ENCODE measurements around the gene SLFN14.

DNA sequence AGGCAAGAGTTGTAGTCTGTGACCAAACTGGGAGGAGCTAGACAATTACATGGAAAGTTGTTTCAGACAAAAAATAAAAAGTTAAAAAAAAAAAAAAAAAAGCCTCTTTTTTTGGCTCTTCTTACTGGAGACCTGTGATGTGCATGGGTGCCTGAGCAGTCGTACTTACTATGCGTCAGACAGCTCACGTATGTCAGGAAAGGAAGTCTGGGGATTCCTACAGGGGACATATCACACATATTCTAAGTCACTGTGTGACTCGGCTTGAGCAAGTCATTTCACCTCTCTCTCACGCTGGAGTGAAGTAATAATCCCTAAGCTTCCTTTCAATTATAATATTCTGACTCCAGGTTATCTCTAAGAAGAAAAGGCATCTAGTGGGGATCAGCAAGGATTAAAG lies 6.0 kb downstream of the SLFN14 start:
- no peak for TF ChIP-seq EZH2phosphoT487 (IDR thresholded peaks at IDR 0.05; ENCODE audit: low read depth)
- TF ChIP-seq, protein P1, sequence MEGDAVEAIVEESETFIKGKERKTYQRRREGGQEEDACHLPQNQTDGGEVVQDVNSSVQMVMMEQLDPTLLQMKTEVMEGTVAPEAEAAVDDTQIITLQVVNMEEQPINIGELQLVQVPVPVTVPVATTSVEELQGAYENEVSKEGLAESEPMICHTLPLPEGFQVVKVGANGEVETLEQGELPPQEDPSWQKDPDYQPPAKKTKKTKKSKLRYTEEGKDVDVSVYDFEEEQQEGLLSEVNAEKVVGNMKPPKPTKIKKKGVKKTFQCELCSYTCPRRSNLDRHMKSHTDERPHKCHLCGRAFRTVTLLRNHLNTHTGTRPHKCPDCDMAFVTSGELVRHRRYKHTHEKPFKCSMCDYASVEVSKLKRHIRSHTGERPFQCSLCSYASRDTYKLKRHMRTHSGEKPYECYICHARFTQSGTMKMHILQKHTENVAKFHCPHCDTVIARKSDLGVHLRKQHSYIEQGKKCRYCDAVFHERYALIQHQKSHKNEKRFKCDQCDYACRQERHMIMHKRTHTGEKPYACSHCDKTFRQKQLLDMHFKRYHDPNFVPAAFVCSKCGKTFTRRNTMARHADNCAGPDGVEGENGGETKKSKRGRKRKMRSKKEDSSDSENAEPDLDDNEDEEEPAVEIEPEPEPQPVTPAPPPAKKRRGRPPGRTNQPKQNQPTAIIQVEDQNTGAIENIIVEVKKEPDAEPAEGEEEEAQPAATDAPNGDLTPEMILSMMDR (IDR thresholded peaks at IDR 0.05; ENCODE audit: low read depth, low read length), result no peak
